HL-60/S4 treated with phorbol 12-myristate 13-acetate at 8.2 ng/mL for 4 days and 3 days (cell line): ENCODE data around the gene SSPN.

Source experiments
- in situ Hi-C: fragments of 300-500 bp; cut with MboI; formaldehyde crosslinking; loops from 2 replicates; pipeline ENCODE4 v1.15.0; 2022; ENCODE audit warnings: low sequenced_read_pairs

Gene SSPN

GRCh38 chr12:26255893-26256645, 60.7 kb downstream of the SSPN start:
- in situ Hi-C loops = no loop called here

- in situ Hi-C loops = no loop called here
Measured at GRCh38 chr12:26264215-26264838, 69.0 kb downstream of the SSPN start.

GRCh38 chr12:26265606-26266005, 70.2 kb downstream of the SSPN start:
- in situ Hi-C loops = no loop called here

GRCh38 chr12:26266881-26267280, 71.5 kb downstream of the SSPN start:
- in situ Hi-C loops = no loop called here

GRCh38 chr12:26268841-26269561, 73.6 kb downstream of the SSPN start:
- in situ Hi-C loops = no loop called here

GRCh38 chr12:26269562-26270284, 74.3 kb downstream of the SSPN start:
- in situ Hi-C loops = no loop called here

GRCh38 chr12:26271024-26271423, 75.7 kb downstream of the SSPN start:
- in situ Hi-C loops = no loop called here

- in situ Hi-C loops = no loop called here
Measured at GRCh38 chr12:26271889-26272492, 76.6 kb downstream of the SSPN start.

GRCh38 chr12:26272851-26273250, 77.5 kb downstream of the SSPN start:
- in situ Hi-C loops = no loop called here

GRCh38 chr12:26273811-26274210, 78.4 kb downstream of the SSPN start:
- in situ Hi-C loops = no loop called here

GRCh38 chr12:26274441-26275312, 79.3 kb downstream of the SSPN start:
- in situ Hi-C loops = no loop called here

- in situ Hi-C loops = no loop called here
Measured at GRCh38 chr12:26275313-26276131, 80.1 kb downstream of the SSPN start.

GRCh38 chr12:26276709-26277108, 81.3 kb downstream of the SSPN start:
- in situ Hi-C loops = no loop called here

- in situ Hi-C loops = no loop called here
Measured at GRCh38 chr12:26277506-26278246, 82.3 kb downstream of the SSPN start.

- in situ Hi-C loops = no loop called here
Measured at GRCh38 chr12:26278266-26278665, 82.9 kb downstream of the SSPN start.

GRCh38 chr12:26278666-26279065, 83.3 kb downstream of the SSPN start:
- in situ Hi-C loops = no loop called here

GRCh38 chr12:26279091-26279490, 83.7 kb downstream of the SSPN start:
- in situ Hi-C loops = no loop called here

- in situ Hi-C loops = no loop called here
Measured at GRCh38 chr12:26279908-26280307, 84.5 kb downstream of the SSPN start.
